ENCODE results near the gene CD2BP2. TPM values are rescaled to one million over a fixed set of nuclear protein-coding genes. Genes with fewer than 3 reads are reported as not detected.
"Not testable (repeated sequence)": the region's sequence is repeated elsewhere in the genome, so short reads cannot be mapped to it uniquely, and the experiment has no call there.

CD2BP2 gene
- total RNA-seq, 2 donors from 2014 or later, result 44.8 to 76.1 TPM

GRCh38 chr16:30397776-30398660 is 42.9 kb upstream of the CD2BP2 start:
- H3K4me1 ChIP-seq, result peaks cover 14% of the 10 kb centered on the region
- H3K4me3 ChIP-seq, result no peak overlapping the region
- H3K9ac ChIP-seq (ENCODE audit: low read depth in 2 of 2, low read length in 2 of 2), result no peak overlapping the region
- no peak for TF ChIP-seq CTCF (IDR thresholded peaks at IDR 0.05)
- no peaks in the 10 kb centered on the region for H3K27me3 ChIP-seq
- intact Hi-C loops (cut with DNase I), result no loop called here
- no peak overlapping the region for H3K27ac ChIP-seq
- no peaks in the 10 kb centered on the region for H3K36me3 ChIP-seq
- DNase-seq, result no peak
- H3K9me3 ChIP-seq, result no peaks in the 10 kb centered on the region

- no peak for DNase-seq
- no peaks in the 10 kb centered on the region for H3K36me3 ChIP-seq
- no peak for TF ChIP-seq CTCF (IDR thresholded peaks at IDR 0.05)
- H3K4me3 ChIP-seq, result no peak overlapping the region
- peaks cover 14% of the 10 kb centered on the region for H3K4me1 ChIP-seq
- no peak overlapping the region for H3K9ac ChIP-seq (ENCODE audit: low read depth in 2 of 2, low read length in 2 of 2)
- no peaks in the 10 kb centered on the region for H3K27me3 ChIP-seq
- no peaks in the 10 kb centered on the region for H3K9me3 ChIP-seq
- intact Hi-C loops (cut with DNase I), result no loop called here
- no peak overlapping the region for H3K27ac ChIP-seq
Observed at GRCh38 chr16:30397056-30397455, 41.9 kb upstream of the CD2BP2 start.

- DNase-seq; H3K9me3 ChIP-seq; H3K9ac ChIP-seq (ENCODE audit: low read depth in 2 of 2, low read length in 2 of 2); intact Hi-C loops (cut with DNase I); H3K27ac ChIP-seq; H3K36me3 ChIP-seq; H3K4me3 ChIP-seq; H3K27me3 ChIP-seq: not testable (repeated sequence)
- peaks cover 14% of the 10 kb centered on the region for H3K4me1 ChIP-seq
Observed at GRCh38 chr16:30396627-30397026, 41.5 kb upstream of the CD2BP2 start.

GRCh38 chr16:30395992-30396585 is 41.0 kb upstream of the CD2BP2 start:
- Histone ChIP-seq H3K9me3 (no peaks in the 10 kb centered on the region), H3K36me3 (no peaks in the 10 kb centered on the region), H3K4me3 (peak overlapping the region; percentile 85), H3K4me1 (peaks cover 12% of the 10 kb centered on the region), H3K27me3 (no peaks in the 10 kb centered on the region), H3K27ac (peak overlapping the region; percentile 46), H3K9ac (ENCODE audit: low read depth in 2 of 2, low read length in 2 of 2) (peak overlapping the region; percentile 85 to 92)
- no peak for DNase-seq
- no peak for TF ChIP-seq CTCF (IDR thresholded peaks at IDR 0.05)
- intact Hi-C loops (cut with DNase I), result no loop called here

- H3K27me3 ChIP-seq, result no peaks in the 10 kb centered on the region
- intact Hi-C loops (cut with DNase I), result no loop called here
- no peaks in the 10 kb centered on the region for H3K36me3 ChIP-seq
- peak; percentile 15 for TF ChIP-seq CTCF (IDR thresholded peaks at IDR 0.05)
- peak within 1 kb of the TSS; percentile 46 for H3K27ac ChIP-seq
- H3K4me3 ChIP-seq, result peak within 1 kb of the TSS; percentile 85
- H3K9me3 ChIP-seq, result no peaks in the 10 kb centered on the region
- H3K4me1 ChIP-seq, result peaks cover 10% of the 10 kb centered on the region
- H3K9ac ChIP-seq (ENCODE audit: low read depth in 2 of 2, low read length in 2 of 2), result peak within 1 kb of the TSS; percentile 85 to 92
- peak; percentile 72 for DNase-seq
Observed at GRCh38 chr16:30395155-30395991, 40.3 kb upstream of the CD2BP2 start, which contains the start of gene ZNF48. ZNF48 (plus strand) TSS chr16:30395420; CDS start chr16:30395795, 375 bp downstream.
